A549 (cell line): ENCODE results near the gene CYB5B. TPM values are rescaled to one million over a fixed set of nuclear protein-coding genes. Genes with fewer than 3 reads are reported as not detected.
A peak's percentile ranks its signal among the peaks of the same experiment; 100 is the strongest.

Source experiments
- ATAC-seq, 2 experiments: fragments of 200-7000 bp in 1 of 2; fragments of >200 bp in 1 of 2; cut with Nextera tagmentation in 1 of 2; cut with Tn5 transposase in 1 of 2; 3 replicates each; pipeline versions ENCODE4 v1.8.0 to v1.9.1; 2018 to 2020; ENCODE audit warnings: mild to moderate bottlenecking in 1 of 2, moderate library complexity in 1 of 2
- CTCF ChIA-PET: fragments of 300-600 bp; sonication (Branson Sonifier 250); formaldehyde crosslinking; extraction: SDS; loops from one replicate; lab custom pipeline; 2021; ENCODE audit warnings: antibody characterized with exemption, inconsistent platforms; lab: Yijun Ruan, JAX
- POLR2A ChIA-PET: fragments of 350-600 bp; formaldehyde crosslinking; extraction: SDS; loops from one replicate; lab custom pipeline; 2021; ENCODE audit warnings: antibody characterized with exemption, inconsistent platforms; lab: Yijun Ruan, JAX
- DNase-seq, 2 experiments: peaks; one replicate each; pipeline versions ENCODE4 v3.0.0 to v3.0.0-alpha.2; 2011 to 2016; ENCODE audit warnings: low read depth in 1 of 2, low spot score in 1 of 2
- FAIRE-seq: peaks from 2 replicates; lab custom pipeline; 2011; peaks lifted over from hg19 to GRCh38; lab: Jason Lieb, UNC
- H3K27ac ChIP-seq, 2 experiments: fragments of >200 bp; sonication (Bioruptor Twin); formaldehyde crosslinking; 3 replicates each; pipeline ENCODE4 v1.5.1; 2016 to 2017
- H3K4me1 ChIP-seq: fragments of >200 bp; sonication (Bioruptor Twin); formaldehyde crosslinking; 3 replicates; pipeline ENCODE4 v1.6.1; 2016
- H3K4me2 ChIP-seq: fragments of >200 bp; sonication (Bioruptor Twin); formaldehyde crosslinking; 3 replicates; pipeline ENCODE4 v1.6.1; 2016
- H3K4me3 ChIP-seq: fragments of >200 bp; sonication (Bioruptor Twin); formaldehyde crosslinking; 3 replicates; pipeline ENCODE4 v1.5.1; 2016
- H3K9me3 ChIP-seq: fragments of >200 bp; sonication (Bioruptor Twin); formaldehyde crosslinking; 3 replicates; pipeline ENCODE4 v1.6.1; 2016
- CBX2 ChIP-seq: fragments of 200-600 bp; sonication (generic); IDR thresholded peaks from 2 replicates; pipeline ENCODE4 v1.6.1; 2016; ENCODE audit warnings: low read depth, mild to moderate bottlenecking, borderline replicate concordance
- CBX8 ChIP-seq: fragments of 200-600 bp; sonication (generic); IDR thresholded peaks from 2 replicates; pipeline ENCODE4 v1.6.1; 2016
- CHD2 ChIP-seq: fragments of 150-350 bp; IDR thresholded peaks from 2 replicates; pipeline ENCODE4 v1.6.1; 2014; ENCODE audit warnings: low read length; ENCODE audit not compliant: partially characterized antibody
- GATA3 ChIP-seq: IDR thresholded peaks from 2 replicates; pipeline ENCODE4 v1.6.1; 2012; ENCODE audit warnings: borderline replicate concordance
- HOXA7 ChIP-seq: fragments of 250-450 bp; sonication (Bioruptor Pico); IDR thresholded peaks from 2 replicates; pipeline ENCODE4 v1.5.0; 2020; ENCODE audit warnings: mild to moderate bottlenecking, moderate library complexity
- KDM1A ChIP-seq: fragments of 200-600 bp; sonication (generic); IDR thresholded peaks from 2 replicates; pipeline ENCODE4 v1.6.1; 2016; ENCODE audit warnings: low read depth, mild to moderate bottlenecking
- KDM5A ChIP-seq: fragments of 200-600 bp; sonication (generic); IDR thresholded peaks from 2 replicates; pipeline ENCODE4 v1.6.1; 2016; ENCODE audit warnings: antibody characterized with exemption, mild to moderate bottlenecking
- NFE2L2 ChIP-seq: fragments of 150-350 bp; conservative IDR thresholded peaks from 2 replicates; pipeline ENCODE4 v1.6.1; 2014; ENCODE audit warnings: low read length
- NPAS2 ChIP-seq: fragments of 250-450 bp; sonication (Bioruptor Pico); IDR thresholded peaks from 2 replicates; pipeline ENCODE4 v1.8.0; 2022; ENCODE audit warnings: mild to moderate bottlenecking, moderate library complexity, borderline replicate concordance
- PHF8 ChIP-seq: fragments of 200-600 bp; sonication (generic); IDR thresholded peaks from 2 replicates; pipeline ENCODE4 v1.6.1; 2016; ENCODE audit warnings: low read depth, mild to moderate bottlenecking, antibody characterized with exemption, moderate library complexity, borderline replicate concordance
- POLR2AphosphoS2 ChIP-seq: conservative IDR thresholded peaks from 2 replicates; pipeline ENCODE4 v1.6.1; 2012; ENCODE audit warnings: low read length, improper control_type of control experiment, inconsistent platforms
- RAD21 ChIP-seq, 2 experiments: fragments of >200 bp in 1 of 2; sonication (Bioruptor Twin) in 1 of 2; formaldehyde crosslinking in 1 of 2; IDR thresholded peaks in 1 of 2; conservative IDR thresholded peaks in 1 of 2; 2 replicates in 1 of 2; 3 replicates in 1 of 2; pipeline ENCODE4 v1.6.1; 2012 to 2018; ENCODE audit warnings: inconsistent platforms in 1 of 2
- RNF2 ChIP-seq: fragments of 200-600 bp; sonication (generic); IDR thresholded peaks from 2 replicates; pipeline ENCODE4 v1.6.1; 2016; ENCODE audit warnings: low read depth, mild to moderate bottlenecking, antibody characterized with exemption, moderate library complexity, borderline replicate concordance
- SREBF2 ChIP-seq: fragments of 450-650 bp; IDR thresholded peaks from 2 replicates; pipeline ENCODE4 v1.6.1; 2014; ENCODE audit warnings: mild to moderate bottlenecking, moderate library complexity
- TFCP2L1 ChIP-seq: fragments of 250-450 bp; sonication (Bioruptor Pico); IDR thresholded peaks from 2 replicates; pipeline ENCODE4 v1.5.0; 2021; ENCODE audit warnings: mild to moderate bottlenecking
- TP53 ChIP-seq: fragments of 250-450 bp; sonication (Bioruptor Pico); IDR thresholded peaks from 2 replicates; pipeline ENCODE4 v1.5.0; 2021; ENCODE audit warnings: mild to moderate bottlenecking, moderate library complexity
- ZC3H11A ChIP-seq: fragments of 450-650 bp; IDR thresholded peaks from 2 replicates; pipeline ENCODE4 v1.6.1; 2014; ENCODE audit warnings: antibody characterized with exemption, mild to moderate bottlenecking
- ZFP36 ChIP-seq: fragments of 450-650 bp; IDR thresholded peaks from 2 replicates; pipeline ENCODE4 v1.6.1; 2014; ENCODE audit warnings: borderline replicate concordance; ENCODE audit not compliant: partially characterized antibody
- ZNF302 ChIP-seq: fragments of 250-450 bp; sonication (Bioruptor Pico); IDR thresholded peaks from 2 replicates; pipeline ENCODE4 v1.9.0; 2021; ENCODE audit warnings: inconsistent platforms, mild to moderate bottlenecking, moderate library complexity
- ZSCAN20 ChIP-seq: fragments of 250-450 bp; sonication (Bioruptor Pico); IDR thresholded peaks from 2 replicates; pipeline ENCODE4 v1.8.0; 2022; ENCODE audit warnings: mild to moderate bottlenecking, moderate library complexity
- WGBS: methylation state at CpG from one replicate; pipeline ENCODE4 v1.1.6; 2017; ENCODE audit errors: missing lambda C conversion rate; 5-methylcytosine and 5-hydroxymethylcytosine counted together
- polyA plus RNA-seq, 4 experiments: library from polyadenylated mRNA; depleted of rRNA in 3 of 4; stranded (reverse); fragments of >200 nt; fragmentation: RNase III in 1 of 4; extraction: RNeasy Plus Mini Kit Qiagen cat#74134 plus additional on column Dnase treatment in 1 of 4; gene quantifications; 2 replicates in 3 of 4; 3 replicates in 1 of 4; pipeline ENCODE4 v1.2.3, GENCODE V29; 2011 to 2017
- TF ChIP-seq, protein P1 (sequence below): IDR thresholded peaks from 2 replicates; pipeline ENCODE4 v1.6.1; 2012
- TF ChIP-seq, protein P2 (sequence below): fragments of 150-350 bp; IDR thresholded peaks from 2 replicates; pipeline ENCODE4 v1.6.1; 2014; ENCODE audit warnings: low read depth, mild to moderate bottlenecking, low read length

CYB5B gene
- polyA plus RNA-seq, 2 of the 4 experiments (the other 2 are of a cell fraction), result 248 to 477 TPM

GRCh38 chr16:69466547-69466946 is 42.1 kb downstream of the CYB5B start:
- no peaks in the 10 kb centered on the region for H3K9me3 ChIP-seq
- ChIA-PET POLR2A (no interaction called here), CTCF (no interaction called here)
- H3K27ac ChIP-seq, result peak overlapping the region; percentile 60 to 82; a peak in 5 of 6 replicates
- ATAC-seq, result no peak
- WGBS, result 23% methylated on average over 2 of the region's 2 CpGs
- DNase-seq, result no peak
- peaks cover 64% of the 10 kb centered on the region for H3K4me1 ChIP-seq
- no peak overlapping the region for H3K4me3 ChIP-seq
- TF ChIP-seq NPAS2 (CRISPR knock-in tag), result no peak
- TF ChIP-seq PHF8, result no peak
- no peak for TF ChIP-seq CBX2
- no peak for TF ChIP-seq ZNF302 (CRISPR knock-in tag)
- TF ChIP-seq CBX8, result no peak
- TF ChIP-seq, protein P1, sequence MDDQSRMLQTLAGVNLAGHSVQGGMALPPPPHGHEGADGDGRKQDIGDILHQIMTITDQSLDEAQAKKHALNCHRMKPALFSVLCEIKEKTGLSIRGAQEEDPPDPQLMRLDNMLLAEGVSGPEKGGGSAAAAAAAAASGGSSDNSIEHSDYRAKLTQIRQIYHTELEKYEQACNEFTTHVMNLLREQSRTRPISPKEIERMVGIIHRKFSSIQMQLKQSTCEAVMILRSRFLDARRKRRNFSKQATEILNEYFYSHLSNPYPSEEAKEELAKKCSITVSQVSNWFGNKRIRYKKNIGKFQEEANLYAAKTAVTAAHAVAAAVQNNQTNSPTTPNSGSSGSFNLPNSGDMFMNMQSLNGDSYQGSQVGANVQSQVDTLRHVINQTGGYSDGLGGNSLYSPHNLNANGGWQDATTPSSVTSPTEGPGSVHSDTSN, result no peak
- no peak for TF ChIP-seq ZSCAN20 (CRISPR knock-in tag)
- TF ChIP-seq, protein P2, sequence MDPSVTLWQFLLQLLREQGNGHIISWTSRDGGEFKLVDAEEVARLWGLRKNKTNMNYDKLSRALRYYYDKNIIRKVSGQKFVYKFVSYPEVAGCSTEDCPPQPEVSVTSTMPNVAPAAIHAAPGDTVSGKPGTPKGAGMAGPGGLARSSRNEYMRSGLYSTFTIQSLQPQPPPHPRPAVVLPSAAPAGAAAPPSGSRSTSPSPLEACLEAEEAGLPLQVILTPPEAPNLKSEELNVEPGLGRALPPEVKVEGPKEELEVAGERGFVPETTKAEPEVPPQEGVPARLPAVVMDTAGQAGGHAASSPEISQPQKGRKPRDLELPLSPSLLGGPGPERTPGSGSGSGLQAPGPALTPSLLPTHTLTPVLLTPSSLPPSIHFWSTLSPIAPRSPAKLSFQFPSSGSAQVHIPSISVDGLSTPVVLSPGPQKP, result no peak
- TF ChIP-seq, all 56 proteins: peak for 0
- no peak for FAIRE-seq
- H3K4me2 ChIP-seq, result peak overlapping the region; percentile 11; the same call in 1 of the 3 replicates

GRCh38 chr16:69467080-69467479 is 42.7 kb downstream of the CYB5B start:
- POLR2A ChIA-PET, result no interaction called here
- TF ChIP-seq TP53 (CRISPR knock-in tag) (no peak), KDM1A (no peak), HOXA7 (no peak), CBX8 (no peak), RNF2 (no peak), NPAS2 (CRISPR knock-in tag) (no peak), NFE2L2 (no peak)
- ATAC-seq (no peak), DNase-seq (no peak), FAIRE-seq (no peak)
- H3K4me2 ChIP-seq, result peak overlapping the region; percentile 59
- peaks cover 64% of the 10 kb centered on the region for H3K4me1 ChIP-seq
- no peaks in the 10 kb centered on the region for H3K9me3 ChIP-seq
- CTCF ChIA-PET, result interaction anchor here (1.2 kb wide), 1 partner anchor 10 kb away, joined by 6 read pairs; no protein-coding TSS in a partner anchor
- H3K4me3 ChIP-seq, result no peak overlapping the region
- peak overlapping the region; percentile 60 to 82; a peak in 5 of 6 replicates for H3K27ac ChIP-seq
- 76% methylated on average over 1 of the region's 1 CpG for WGBS

- H3K9me3 ChIP-seq, result no peaks in the 10 kb centered on the region
- DNase-seq (peak in 1 of 2 experiments; percentile 24), ATAC-seq (peak; percentile 43 to 44; a peak in 3 of 6 replicates), FAIRE-seq (no peak)
- peaks cover 64% of the 10 kb centered on the region for H3K4me1 ChIP-seq
- CTCF ChIA-PET, result interaction anchor here (1.2 to 2.1 kb wide), 4 partner anchors 9 to 70 kb away, joined by 3 to 12 read pairs (median 6); no protein-coding TSS in a partner anchor
- POLR2A ChIA-PET, result no interaction called here
- WGBS, result 75% methylated on average over 8 of the region's 8 CpGs
- no peak overlapping the region for H3K4me3 ChIP-seq
- TF ChIP-seq ZC3H11A (no peak), SREBF2 (no peak), TFCP2L1 (CRISPR knock-in tag) (no peak), CHD2 (no peak), ZFP36 (no peak), GATA3 (no peak), TP53 (CRISPR knock-in tag) (no peak), KDM5A (no peak), HOXA7 (no peak), RAD21 (conservative IDR thresholded peaks at IDR 0.05 in 1 of 2, IDR thresholded peaks at IDR 0.05 in 1 of 2) (no peak), ZNF302 (CRISPR knock-in tag) (no peak), POLR2AphosphoS2 (no peak), KDM1A (no peak), CBX2 (no peak)
- peak overlapping the region; percentile 59 for H3K4me2 ChIP-seq
- peak overlapping the region; percentile 60 to 82; a peak in 5 of 6 replicates for H3K27ac ChIP-seq
These were observed 43.2 kb downstream of the CYB5B start for GRCh38 chr16:69467531-69468204.
